HCT116 (cell line): ENCODE data around the gene M1AP.

Source experiments
- CTCF ChIP-seq, 3 experiments: fragments of 200-600 bp in 1 of 3; sonication (generic) in 1 of 3; IDR thresholded peaks in 2 of 3; conservative IDR thresholded peaks in 1 of 3; 2 replicates each; pipeline ENCODE4 v1.5.1; 2012 to 2017; ENCODE audit warnings: low read depth in 2 of 3, low read length in 2 of 3, antibody characterized with exemption in 1 of 3, borderline replicate concordance in 1 of 3, control low read depth in 1 of 3, mild to moderate bottlenecking in 1 of 3, mixed read lengths in 1 of 3, mixed run types in 1 of 3, moderate library complexity in 1 of 3; ENCODE audit not compliant: insufficient read depth in 1 of 3
- ELF1 ChIP-seq: IDR thresholded peaks from 2 replicates; pipeline ENCODE4 v1.6.1; 2012; ENCODE audit warnings: low read depth, borderline replicate concordance
- EZH2 ChIP-seq: fragments of 200-600 bp; sonication (generic); IDR thresholded peaks from 2 replicates; pipeline ENCODE4 v1.6.1; 2017; ENCODE audit warnings: antibody characterized with exemption, mixed run types
- EZH2phosphoT487 ChIP-seq: fragments of 200-600 bp; IDR thresholded peaks from 2 replicates; pipeline ENCODE4 v1.6.1; 2018; ENCODE audit warnings: antibody characterized with exemption, borderline replicate concordance
- POLR2AphosphoS5 ChIP-seq: IDR thresholded peaks from 2 replicates; pipeline ENCODE4 v1.6.1; 2011; ENCODE audit warnings: mild to moderate bottlenecking, low read depth, low read length, moderate library complexity
- TF ChIP-seq, protein P1 (sequence below): IDR thresholded peaks from 2 replicates; pipeline ENCODE4 v1.6.1; 2012
- TF ChIP-seq, protein P2 (sequence below): IDR thresholded peaks from 2 replicates; pipeline ENCODE4 v1.6.1; 2012; ENCODE audit warnings: low read depth

DNA sequence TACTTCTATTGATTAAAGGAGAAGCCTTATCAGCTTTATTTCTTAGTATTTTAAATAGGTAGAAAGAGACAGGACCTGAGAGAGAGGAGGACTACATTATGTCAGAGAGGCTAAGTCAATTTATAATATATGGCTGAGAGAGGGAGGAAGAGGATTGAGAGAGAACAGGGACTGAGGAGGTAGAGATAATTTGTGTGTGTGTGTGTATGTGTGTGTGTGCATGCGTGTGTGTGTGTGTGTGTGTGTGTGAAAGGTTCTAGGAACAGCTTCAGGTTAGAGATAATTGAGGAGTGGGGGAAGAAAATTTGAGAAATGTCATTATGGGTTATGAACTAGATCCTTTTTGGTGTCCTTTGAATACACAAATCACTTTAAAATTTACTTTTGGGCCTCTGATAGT lies 78.4 kb downstream of the M1AP start:
- no peak for TF ChIP-seq ELF1
- TF ChIP-seq POLR2AphosphoS5 = no peak
- no peak for TF ChIP-seq CTCF (IDR thresholded peaks at IDR 0.05 in 2 of 3, conservative IDR thresholded peaks at IDR 0.05 in 1 of 3; ENCODE audit: borderline replicate concordance in 1 of 3, insufficient read depth in 1 of 3, low read depth in 2 of 3, low read length in 2 of 3)
- TF ChIP-seq EZH2 = no peak
- TF ChIP-seq, protein P1, sequence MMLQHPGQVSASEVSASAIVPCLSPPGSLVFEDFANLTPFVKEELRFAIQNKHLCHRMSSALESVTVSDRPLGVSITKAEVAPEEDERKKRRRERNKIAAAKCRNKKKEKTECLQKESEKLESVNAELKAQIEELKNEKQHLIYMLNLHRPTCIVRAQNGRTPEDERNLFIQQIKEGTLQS = no peak
- TF ChIP-seq EZH2phosphoT487 = no peak
- TF ChIP-seq, protein P2, sequence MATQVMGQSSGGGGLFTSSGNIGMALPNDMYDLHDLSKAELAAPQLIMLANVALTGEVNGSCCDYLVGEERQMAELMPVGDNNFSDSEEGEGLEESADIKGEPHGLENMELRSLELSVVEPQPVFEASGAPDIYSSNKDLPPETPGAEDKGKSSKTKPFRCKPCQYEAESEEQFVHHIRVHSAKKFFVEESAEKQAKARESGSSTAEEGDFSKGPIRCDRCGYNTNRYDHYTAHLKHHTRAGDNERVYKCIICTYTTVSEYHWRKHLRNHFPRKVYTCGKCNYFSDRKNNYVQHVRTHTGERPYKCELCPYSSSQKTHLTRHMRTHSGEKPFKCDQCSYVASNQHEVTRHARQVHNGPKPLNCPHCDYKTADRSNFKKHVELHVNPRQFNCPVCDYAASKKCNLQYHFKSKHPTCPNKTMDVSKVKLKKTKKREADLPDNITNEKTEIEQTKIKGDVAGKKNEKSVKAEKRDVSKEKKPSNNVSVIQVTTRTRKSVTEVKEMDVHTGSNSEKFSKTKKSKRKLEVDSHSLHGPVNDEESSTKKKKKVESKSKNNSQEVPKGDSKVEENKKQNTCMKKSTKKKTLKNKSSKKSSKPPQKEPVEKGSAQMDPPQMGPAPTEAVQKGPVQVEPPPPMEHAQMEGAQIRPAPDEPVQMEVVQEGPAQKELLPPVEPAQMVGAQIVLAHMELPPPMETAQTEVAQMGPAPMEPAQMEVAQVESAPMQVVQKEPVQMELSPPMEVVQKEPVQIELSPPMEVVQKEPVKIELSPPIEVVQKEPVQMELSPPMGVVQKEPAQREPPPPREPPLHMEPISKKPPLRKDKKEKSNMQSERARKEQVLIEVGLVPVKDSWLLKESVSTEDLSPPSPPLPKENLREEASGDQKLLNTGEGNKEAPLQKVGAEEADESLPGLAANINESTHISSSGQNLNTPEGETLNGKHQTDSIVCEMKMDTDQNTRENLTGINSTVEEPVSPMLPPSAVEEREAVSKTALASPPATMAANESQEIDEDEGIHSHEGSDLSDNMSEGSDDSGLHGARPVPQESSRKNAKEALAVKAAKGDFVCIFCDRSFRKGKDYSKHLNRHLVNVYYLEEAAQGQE = no peak
